NT2/D1 (cell line): Measurements from ENCODE around the gene H2BK1.

ENCODE experiments used
- YY1 ChIP-seq: IDR thresholded peaks from 2 replicates; pipeline ENCODE4 v1.6.1; 2011; ENCODE audit not compliant: insufficient read length, insufficient read depth
- ZNF274 ChIP-seq: IDR thresholded peaks from 2 replicates; pipeline ENCODE4 v1.6.1; 2011; ENCODE audit warnings: mild to moderate bottlenecking, low read depth, low read length

DNA sequence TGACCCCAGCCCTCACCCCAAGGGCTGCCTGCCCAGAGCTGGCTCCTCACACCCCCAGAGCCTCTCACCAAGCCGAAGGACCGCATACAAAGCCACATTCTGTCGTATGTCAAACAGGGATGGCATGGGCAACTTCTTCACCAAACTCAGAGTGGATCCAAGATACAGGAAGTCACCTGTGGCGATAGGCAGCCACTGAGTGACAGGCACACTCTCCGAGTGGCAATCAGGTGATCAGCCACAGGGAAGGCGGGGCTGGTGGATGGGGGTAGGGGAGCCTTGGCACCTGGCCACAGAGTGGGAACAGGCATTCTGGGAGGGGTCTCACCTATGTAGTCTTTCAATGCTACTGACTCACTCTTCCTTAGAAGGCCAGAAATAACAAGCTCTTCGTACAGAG is 16.1 kb downstream of the H2BK1 start:
- TF ChIP-seq ZNF274 (no peak), YY1 (no peak)
